Activated naive CD8-positive, alpha-beta T cell treated with anti-CD3 and anti-CD28 coated beads for 36 hours (primary cell): ENCODE data around the gene FLOT2. TPM values are rescaled to one million over a fixed set of nuclear protein-coding genes. Genes with fewer than 3 reads are reported as not detected.
"Not testable (repeated sequence)": the region's sequence is repeated elsewhere in the genome, so short reads cannot be mapped to it uniquely, and the experiment has no call there.

Source experiments
- DNase-seq: peaks from one replicate; pipeline ENCODE4 v3.0.0; 2021
- H3K27ac Mint-ChIP-seq: one replicate; pipeline ENCODE4 v1.8.0; 2022; ENCODE audit warnings: mild to moderate bottlenecking, moderate library complexity, mixed read lengths
- H3K27me3 Mint-ChIP-seq: one replicate; pipeline ENCODE4 v1.8.0; 2022; ENCODE audit warnings: mild to moderate bottlenecking, mixed read lengths
- H3K36me3 Mint-ChIP-seq: one replicate; pipeline ENCODE4 v1.8.0; 2021; ENCODE audit warnings: mild to moderate bottlenecking, mixed read lengths
- H3K4me1 Mint-ChIP-seq: one replicate; pipeline ENCODE4 v1.8.0; 2021; ENCODE audit warnings: mixed read lengths
- H3K4me3 Mint-ChIP-seq: one replicate; pipeline ENCODE4 v1.8.0; 2022; ENCODE audit warnings: mild to moderate bottlenecking, moderate library complexity, mixed read lengths
- H3K9me3 Mint-ChIP-seq: one replicate; pipeline ENCODE4 v1.8.0; 2022; ENCODE audit warnings: mixed read lengths
- total RNA-seq, 2 experiments: library from RNA; stranded (reverse); gene quantifications; one replicate each; pipeline ENCODE4 v1.2.3, GENCODE V29; 2021

The FLOT2 gene
- total RNA-seq, 2 experiments from 2014 or later: 56.2 to 65.2 TPM

GRCh38 chr17:28878158-28878910, 19.2 kb downstream of the FLOT2 start:
- no peak for DNase-seq
- Mint-ChIP-seq H3K27ac (peak overlapping the region; percentile 19), H3K4me1 (peaks cover 34% of the 10 kb centered on the region), H3K27me3 (no peaks in the 10 kb centered on the region), H3K36me3 (peaks cover 10% of the 10 kb centered on the region), H3K9me3 (peaks cover 1% of the 10 kb centered on the region), H3K4me3 (no peak overlapping the region)

GRCh38 chr17:28877150-28877711, 20.3 kb downstream of the FLOT2 start:
- not testable (repeated sequence) for H3K27ac Mint-ChIP-seq, H3K9me3 Mint-ChIP-seq, H3K27me3 Mint-ChIP-seq, DNase-seq, H3K4me3 Mint-ChIP-seq
- H3K36me3 Mint-ChIP-seq: peaks cover 10% of the 10 kb centered on the region
- peaks cover 35% of the 10 kb centered on the region for H3K4me1 Mint-ChIP-seq

- Mint-ChIP-seq H3K4me1 (peaks cover 44% of the 10 kb centered on the region), H3K27me3 (no peaks in the 10 kb centered on the region), H3K9me3 (peaks cover 1% of the 10 kb centered on the region), H3K27ac (peak overlapping the region; percentile 12), H3K4me3 (no peak overlapping the region), H3K36me3 (peaks cover 10% of the 10 kb centered on the region)
- DNase-seq: no peak
Observed at GRCh38 chr17:28875848-28876550, 21.5 kb downstream of the FLOT2 start.

- Mint-ChIP-seq H3K4me1 (peaks cover 46% of the 10 kb centered on the region), H3K36me3 (peaks cover 10% of the 10 kb centered on the region), H3K4me3 (no peak overlapping the region), H3K9me3 (peaks cover 1% of the 10 kb centered on the region), H3K27me3 (no peaks in the 10 kb centered on the region), H3K27ac (no peak overlapping the region)
- no peak for DNase-seq
Observed at GRCh38 chr17:28874750-28875149, 22.8 kb downstream of the FLOT2 start.

GRCh38 chr17:28873839-28874238, 23.7 kb downstream of the FLOT2 start:
- peaks cover 1% of the 10 kb centered on the region for H3K9me3 Mint-ChIP-seq
- no peak for DNase-seq
- H3K4me1 Mint-ChIP-seq: peaks cover 43% of the 10 kb centered on the region
- H3K36me3 Mint-ChIP-seq: peaks cover 10% of the 10 kb centered on the region
- no peaks in the 10 kb centered on the region for H3K27me3 Mint-ChIP-seq
- H3K27ac Mint-ChIP-seq: no peak overlapping the region
- no peak overlapping the region for H3K4me3 Mint-ChIP-seq

- Mint-ChIP-seq H3K4me3 (no peak overlapping the region), H3K27me3 (no peaks in the 10 kb centered on the region), H3K27ac (peak overlapping the region; percentile 84), H3K9me3 (no peaks in the 10 kb centered on the region), H3K4me1 (peaks cover 21% of the 10 kb centered on the region), H3K36me3 (no peaks in the 10 kb centered on the region)
- peak; percentile 42 for DNase-seq
Observed at GRCh38 chr17:28871056-28871579, 26.4 kb downstream of the FLOT2 start.

GRCh38 chr17:28867276-28867675, 30.3 kb downstream of the FLOT2 start:
- DNase-seq: no peak
- H3K27ac Mint-ChIP-seq: no peak overlapping the region
- H3K4me1 Mint-ChIP-seq: peaks cover 11% of the 10 kb centered on the region
- H3K36me3 Mint-ChIP-seq: peaks cover 4% of the 10 kb centered on the region
- H3K27me3 Mint-ChIP-seq: no peaks in the 10 kb centered on the region
- no peaks in the 10 kb centered on the region for H3K9me3 Mint-ChIP-seq
- no peak overlapping the region for H3K4me3 Mint-ChIP-seq

GRCh38 chr17:28865946-28866752, 31.4 kb downstream of the FLOT2 start:
- no peak overlapping the region for H3K4me3 Mint-ChIP-seq
- H3K27ac Mint-ChIP-seq: no peak overlapping the region
- H3K27me3 Mint-ChIP-seq: no peaks in the 10 kb centered on the region
- DNase-seq: no peak
- H3K4me1 Mint-ChIP-seq: peaks cover 3% of the 10 kb centered on the region
- no peaks in the 10 kb centered on the region for H3K9me3 Mint-ChIP-seq
- H3K36me3 Mint-ChIP-seq: peaks cover 4% of the 10 kb centered on the region

GRCh38 chr17:28864991-28865849, 32.3 kb downstream of the FLOT2 start:
- Mint-ChIP-seq H3K27ac (no peak overlapping the region), H3K9me3 (no peaks in the 10 kb centered on the region), H3K36me3 (peaks cover 4% of the 10 kb centered on the region), H3K4me3 (no peak overlapping the region), H3K4me1 (no peaks in the 10 kb centered on the region), H3K27me3 (no peaks in the 10 kb centered on the region)
- DNase-seq: no peak

- no peak overlapping the region for H3K4me3 Mint-ChIP-seq
- no peak for DNase-seq
Observed at GRCh38 chr17:28863953-28864352, 33.6 kb downstream of the FLOT2 start.

GRCh38 chr17:28862561-28862960, 35.0 kb downstream of the FLOT2 start:
- Mint-ChIP-seq H3K9me3 (no peaks in the 10 kb centered on the region), H3K27ac (no peak overlapping the region), H3K36me3 (peaks cover 11% of the 10 kb centered on the region), H3K4me1 (peaks cover 6% of the 10 kb centered on the region), H3K27me3 (no peaks in the 10 kb centered on the region), H3K4me3 (no peak overlapping the region)
- no peak for DNase-seq

More at GRCh38 chr17:28863953-28864352, 33.6 kb downstream of the FLOT2 start:
- no peaks in the 10 kb centered on the region for H3K27me3 Mint-ChIP-seq
- no peak overlapping the region for H3K27ac Mint-ChIP-seq
- H3K9me3 Mint-ChIP-seq: no peaks in the 10 kb centered on the region
- peaks cover 4% of the 10 kb centered on the region for H3K36me3 Mint-ChIP-seq
- no peaks in the 10 kb centered on the region for H3K4me1 Mint-ChIP-seq

- H3K4me1 Mint-ChIP-seq: peaks cover 8% of the 10 kb centered on the region
- no peak overlapping the region for H3K27ac Mint-ChIP-seq
- H3K4me3 Mint-ChIP-seq: no peak overlapping the region
- H3K9me3 Mint-ChIP-seq: no peaks in the 10 kb centered on the region
- peaks cover 14% of the 10 kb centered on the region for H3K36me3 Mint-ChIP-seq
- H3K27me3 Mint-ChIP-seq: no peaks in the 10 kb centered on the region
- DNase-seq: no peak
Observed at GRCh38 chr17:28861393-28862203, 35.9 kb downstream of the FLOT2 start.

GRCh38 chr17:28860363-28860808, 37.1 kb downstream of the FLOT2 start:
- Mint-ChIP-seq H3K27me3 (no peaks in the 10 kb centered on the region), H3K9me3 (no peaks in the 10 kb centered on the region), H3K27ac (peak overlapping the region; percentile 42), H3K4me1 (peaks cover 15% of the 10 kb centered on the region), H3K4me3 (no peak overlapping the region), H3K36me3 (peaks cover 14% of the 10 kb centered on the region)
- no peak for DNase-seq
